K562 treated with DMSO at 1 percent for 12 hours (cell line): ENCODE data around the gene BAD. TPM values are rescaled to one million over a fixed set of nuclear protein-coding genes. Genes with fewer than 3 reads are reported as not detected.

Source experiments
- total RNA-seq: library from RNA; unstranded; fragments of 300-600 nt; gene quantifications from 2 replicates; pipeline ENCODE4 v1.2.3, GENCODE V29; 2022; ENCODE audit not compliant: insufficient read depth

The BAD gene
- 83.9 and 138 TPM in 2 replicates for total RNA-seq

GRCh38 chr11:64284048-64284961 is at the start of gene BAD:
BAD (minus strand) TSS chr11:64284665; CDS start chr11:64284368, 297 bp downstream.

GRCh38 chr11:64317961-64318765 is 33.7 kb upstream of the BAD start, which contains the start of gene PRDX5:
PRDX5 (plus strand) TSS chr11:64318121; CDS start chr11:64318216, 95 bp downstream.

GRCh38 chr11:64317325-64317960 is 33.0 kb upstream of the BAD start, which contains the start of gene TRMT112:
TRMT112 (minus strand) TSS chr11:64317559; CDS start chr11:64317526, 33 bp downstream.

GRCh38 chr11:64305075-64305690 is 20.7 kb upstream of the BAD start, which contains the start of gene ESRRA:
ESRRA (plus strand) TSS chr11:64305524; CDS start chr11:64307180, 1,656 bp downstream.

GRCh38 chr11:64299847-64300648 is 15.6 kb upstream of the BAD start, which contains the start of gene CATSPERZ:
CATSPERZ (plus strand) TSS chr11:64300358; CDS start chr11:64300411, 53 bp downstream.

GRCh38 chr11:64291262-64291751 is 6.8 kb upstream of the BAD start, which contains the start of gene KCNK4:
KCNK4 (plus strand) TSS chr11:64291302; CDS start chr11:64293019, 1,717 bp downstream.

GRCh38 chr11:64284962-64285884 is 758 bp upstream of the BAD start, which contains the start of gene GPR137:
GPR137 (plus strand) TSS chr11:64285848; CDS start chr11:64286525, 677 bp downstream.

GRCh38 chr11:64251016-64251752 is 33.3 kb downstream of the BAD start, which contains the start of gene PLCB3:
PLCB3 (plus strand) TSS chr11:64251530; CDS start chr11:64251650, 120 bp downstream.

GRCh38 chr11:64246871-64247728 is 37.4 kb downstream of the BAD start, which contains the start of gene PPP1R14B:
PPP1R14B (minus strand) TSS chr11:64246943; CDS start chr11:64246673, 270 bp downstream.

GRCh38 chr11:64240435-64241240 is 43.8 kb downstream of the BAD start, which contains the start of gene FKBP2:
FKBP2 (plus strand) TSS chr11:64241095; CDS start chr11:64242388, 1,293 bp downstream.

GRCh38 chr11:64233913-64234586 is 50.4 kb downstream of the BAD start, which contains the start of gene VEGFB:
VEGFB (plus strand) TSS chr11:64234584; CDS start chr11:64234834, 250 bp downstream.

GRCh38 chr11:64230171-64230984 is 54.1 kb downstream of the BAD start, which contains the start of gene DNAJC4:
DNAJC4 (plus strand) TSS chr11:64230548; CDS start chr11:64230855, 307 bp downstream.

GRCh38 chr11:64225608-64226506 is 58.6 kb downstream of the BAD start, which contains the start of the genes NUDT22 and TRPT1:
NUDT22 (plus strand) TSS chr11:64226274; CDS start chr11:64226653, 379 bp downstream.
TRPT1 (minus strand) TSS chr11:64226186; CDS start chr11:64225860, 326 bp downstream.

